Mucosa of stomach (tissue), 1 donor: ENCODE data around the gene ZNRF1.
"Not testable (repeated sequence)": the region's sequence is repeated elsewhere in the genome, so short reads cannot be mapped to it uniquely, and the experiment has no call there.

Source experiments
- H3K27me3 ChIP-seq: one replicate; pipeline ENCODE4 v1.7.0; 2013; ENCODE audit warnings: mild to moderate bottlenecking, low read length; ENCODE audit not compliant: control insufficient read depth, insufficient read depth
- H3K36me3 ChIP-seq: one replicate; pipeline ENCODE4 v1.7.0; 2013; ENCODE audit warnings: low read length; ENCODE audit not compliant: control insufficient read depth, insufficient read depth
- H3K4me1 ChIP-seq: one replicate; pipeline ENCODE4 v1.7.0; 2013; ENCODE audit warnings: mild to moderate bottlenecking, low read length; ENCODE audit not compliant: control insufficient read depth, insufficient read depth
- H3K4me3 ChIP-seq: one replicate; pipeline ENCODE4 v1.7.0; 2013; ENCODE audit warnings: low read length
- H3K9ac ChIP-seq: one replicate; pipeline ENCODE4 v1.7.0; 2013; ENCODE audit warnings: mild to moderate bottlenecking, low read length, moderate library complexity
- H3K9me3 ChIP-seq: one replicate; pipeline ENCODE4 v1.7.0; 2013; ENCODE audit warnings: mild to moderate bottlenecking, low read length, moderate library complexity; ENCODE audit not compliant: control insufficient read depth
- donor health status: Pancreatic carcinoma.

Gene ZNRF1

DNA sequence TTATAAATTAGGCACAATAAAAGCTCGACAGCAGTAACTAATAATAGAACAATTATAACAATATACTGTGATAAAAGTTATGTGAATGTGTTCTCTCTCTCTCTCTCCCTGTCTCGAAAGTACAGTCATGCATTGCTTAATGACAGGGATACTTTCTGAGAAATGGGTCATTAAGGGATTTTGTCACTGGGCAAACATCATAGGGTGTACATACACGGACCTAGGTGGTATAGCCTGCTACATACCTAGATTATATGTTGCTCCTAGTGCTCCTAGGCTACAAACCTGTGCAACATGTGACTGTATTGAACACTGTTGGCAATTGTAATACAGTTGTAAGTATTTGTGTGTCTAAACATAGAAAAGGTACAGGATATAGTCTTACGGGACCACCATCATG lies 6.9 kb downstream of the ZNRF1 start:
- Histone ChIP-seq H3K9ac (no peak overlapping the region), H3K4me1 (peaks cover 6% of the 10 kb centered on the region), H3K36me3 (no peaks in the 10 kb centered on the region), H3K27me3 (no peaks in the 10 kb centered on the region), H3K9me3 (no peaks in the 10 kb centered on the region), H3K4me3 (no peak overlapping the region)

DNA sequence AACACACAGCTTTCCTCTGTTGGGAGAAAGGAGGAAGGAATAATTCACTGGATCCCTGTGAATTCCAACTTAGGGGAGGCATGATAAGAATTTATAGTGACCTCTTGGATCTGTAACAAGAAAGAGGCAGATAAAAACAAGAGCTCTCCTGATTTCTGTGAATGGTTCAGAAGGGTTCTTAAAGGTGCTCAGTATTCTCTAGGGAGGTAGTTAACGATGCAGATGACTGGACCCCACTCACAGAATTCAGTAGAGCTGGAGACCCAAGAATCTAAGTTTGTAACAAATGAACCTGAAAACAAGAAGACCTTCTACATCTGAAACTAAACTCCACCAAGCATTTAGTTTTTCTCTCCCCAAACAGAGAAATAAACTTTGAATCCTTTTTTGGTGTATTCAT lies 8.6 kb downstream of the ZNRF1 start:
- Histone ChIP-seq H3K9ac (no peak overlapping the region), H3K36me3 (no peaks in the 10 kb centered on the region), H3K9me3 (no peaks in the 10 kb centered on the region), H3K4me3 (no peak overlapping the region), H3K27me3 (no peaks in the 10 kb centered on the region), H3K4me1 (peaks cover 17% of the 10 kb centered on the region)

DNA sequence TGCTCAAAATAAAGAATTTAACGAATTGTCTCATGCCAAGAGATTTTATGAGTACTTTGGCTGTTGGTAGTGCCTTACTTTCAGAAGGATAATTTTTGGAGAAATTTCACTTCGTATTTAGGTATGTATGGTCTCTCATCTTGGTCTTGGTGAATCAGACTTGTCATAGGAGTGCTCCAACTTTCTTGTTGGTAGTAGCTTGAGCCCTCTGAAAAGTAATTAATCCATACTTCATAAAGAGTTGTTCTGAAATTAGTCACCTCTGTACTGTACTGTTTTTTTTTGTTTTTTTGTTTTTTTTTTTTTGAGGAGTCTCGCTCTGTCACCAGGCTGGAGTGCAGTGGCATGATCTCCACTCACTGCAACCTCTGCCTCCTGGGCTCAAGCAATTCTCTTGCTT lies 11.6 kb downstream of the ZNRF1 start:
- no peak overlapping the region for H3K9ac ChIP-seq
- no peak overlapping the region for H3K4me3 ChIP-seq
- H3K9me3 ChIP-seq = no peaks in the 10 kb centered on the region
- no peaks in the 10 kb centered on the region for H3K27me3 ChIP-seq
- no peaks in the 10 kb centered on the region for H3K36me3 ChIP-seq
- H3K4me1 ChIP-seq = peaks cover 24% of the 10 kb centered on the region

DNA sequence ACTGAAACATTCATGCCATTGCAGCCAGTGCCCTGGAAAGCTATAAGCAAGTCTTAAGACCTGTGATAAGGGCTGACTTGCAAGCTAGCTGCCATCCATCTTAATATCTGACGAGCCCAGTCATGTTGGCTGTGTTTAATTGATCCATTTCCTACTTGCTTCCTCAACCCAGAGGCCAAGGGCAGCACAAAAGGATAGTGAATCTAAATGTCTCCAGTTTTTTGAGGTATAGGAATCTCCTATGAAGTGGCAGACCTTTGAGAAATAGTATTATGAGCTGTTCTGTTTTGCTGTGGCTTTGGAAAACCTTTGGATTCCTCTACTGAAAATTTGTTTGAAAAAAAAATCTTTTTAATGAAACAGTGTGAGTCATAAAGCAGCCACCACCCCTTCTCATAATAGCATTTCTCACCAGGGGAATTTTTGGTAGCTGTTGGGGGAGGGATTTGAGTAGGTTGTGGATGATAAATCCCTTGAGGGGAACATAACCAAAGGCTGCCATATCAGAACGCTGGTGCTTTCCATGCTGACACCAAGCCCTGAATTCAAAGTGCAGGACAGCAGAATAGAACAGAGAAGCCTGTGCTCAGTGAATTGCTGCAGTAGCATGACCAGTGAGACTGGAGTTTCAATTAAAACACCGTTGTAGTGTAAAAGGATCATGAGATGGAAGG lies 12.9 kb downstream of the ZNRF1 start:
- Histone ChIP-seq H3K9me3 (no peaks in the 10 kb centered on the region), H3K4me1 (peaks cover 24% of the 10 kb centered on the region), H3K27me3 (no peaks in the 10 kb centered on the region), H3K4me3 (peak overlapping the region; percentile 4), H3K36me3 (no peaks in the 10 kb centered on the region), H3K9ac (peak overlapping the region; percentile 54)

DNA sequence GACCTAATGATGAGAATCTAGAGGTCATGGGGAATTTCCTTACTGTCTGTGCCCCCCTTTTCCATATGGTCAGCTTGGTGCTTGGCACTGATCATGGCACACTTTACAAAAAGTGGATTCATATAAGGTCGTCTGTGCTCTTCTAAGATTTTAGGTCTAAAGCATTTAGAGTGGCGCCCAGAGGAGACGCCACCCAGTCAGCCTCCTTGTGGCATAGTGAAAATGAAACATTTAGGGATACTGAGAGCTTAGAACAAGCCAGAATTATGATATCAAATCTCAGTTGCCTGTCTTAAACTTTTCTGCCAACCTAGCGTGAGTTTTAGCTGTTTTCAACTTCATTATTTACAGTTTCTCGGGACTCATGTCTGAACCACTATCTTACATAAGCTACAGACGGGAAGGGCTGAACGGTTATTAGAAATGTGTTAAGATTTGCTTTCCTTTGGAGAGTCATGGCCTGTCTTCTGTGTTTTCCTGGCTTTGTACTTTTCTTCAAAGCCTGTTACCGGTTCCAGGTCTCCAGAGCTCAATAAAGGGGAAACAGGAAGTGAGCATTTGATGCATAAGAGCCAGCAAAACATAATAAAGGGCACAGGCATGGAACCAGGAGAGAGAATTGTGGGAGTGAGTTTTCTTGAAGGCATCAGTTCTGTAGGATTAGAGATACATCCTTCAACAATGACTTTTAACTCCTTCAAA lies 13.7 kb downstream of the ZNRF1 start:
- Histone ChIP-seq H3K4me1 (peaks cover 26% of the 10 kb centered on the region), H3K4me3 (peak overlapping the region; percentile 4), H3K9me3 (no peaks in the 10 kb centered on the region), H3K9ac (peak overlapping the region; percentile 54), H3K36me3 (no peaks in the 10 kb centered on the region), H3K27me3 (no peaks in the 10 kb centered on the region)

DNA sequence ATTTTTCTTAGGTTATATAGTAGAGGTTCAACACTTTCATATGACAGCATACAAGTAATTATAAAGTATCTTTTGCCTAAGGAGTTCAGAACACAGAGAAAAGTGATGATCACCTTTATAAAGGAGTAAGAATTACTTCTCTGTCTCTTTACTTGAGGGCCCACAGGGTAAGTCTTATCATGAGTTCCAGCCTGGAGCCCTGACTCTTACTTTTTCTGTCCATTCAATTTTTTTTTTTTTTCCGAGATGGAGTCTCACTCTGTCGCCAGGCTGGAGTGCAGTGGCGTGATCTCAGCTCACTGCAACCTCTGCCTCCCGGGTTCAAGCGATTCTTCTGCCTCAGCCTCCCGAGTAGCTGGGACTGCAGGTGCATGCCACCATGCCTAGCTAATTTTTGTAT lies 14.3 kb downstream of the ZNRF1 start:
- not testable (repeated sequence) for H3K4me3 ChIP-seq

DNA sequence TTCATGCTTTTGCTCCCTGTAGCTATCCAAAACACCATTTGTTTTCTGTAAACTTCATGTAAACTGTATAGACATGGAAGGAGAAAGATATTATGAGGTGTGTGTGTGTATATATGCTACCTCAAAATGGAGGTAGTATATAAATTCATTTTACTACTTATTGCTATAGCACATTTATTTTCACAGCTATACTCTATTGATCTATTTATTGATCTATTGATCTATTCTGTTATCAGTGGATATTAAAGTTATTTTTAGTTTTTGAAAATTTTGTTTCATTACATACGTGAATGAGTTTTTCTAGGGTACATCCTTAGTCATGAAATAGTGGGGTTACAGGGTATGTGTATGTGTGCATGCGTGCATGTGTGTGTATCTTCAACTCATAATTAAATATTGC lies 15.5 kb downstream of the ZNRF1 start:
- H3K9ac ChIP-seq = no peak overlapping the region
- H3K4me1 ChIP-seq = peaks cover 36% of the 10 kb centered on the region
- H3K4me3 ChIP-seq = no peak overlapping the region
- H3K9me3 ChIP-seq = no peaks in the 10 kb centered on the region
- no peaks in the 10 kb centered on the region for H3K36me3 ChIP-seq
- no peaks in the 10 kb centered on the region for H3K27me3 ChIP-seq

More for the DNA sequence above, 14.3 kb downstream of the ZNRF1 start:
- H3K4me1 ChIP-seq = peaks cover 32% of the 10 kb centered on the region
- not testable (repeated sequence) for H3K9me3 ChIP-seq, H3K27me3 ChIP-seq, H3K36me3 ChIP-seq, H3K9ac ChIP-seq

DNA sequence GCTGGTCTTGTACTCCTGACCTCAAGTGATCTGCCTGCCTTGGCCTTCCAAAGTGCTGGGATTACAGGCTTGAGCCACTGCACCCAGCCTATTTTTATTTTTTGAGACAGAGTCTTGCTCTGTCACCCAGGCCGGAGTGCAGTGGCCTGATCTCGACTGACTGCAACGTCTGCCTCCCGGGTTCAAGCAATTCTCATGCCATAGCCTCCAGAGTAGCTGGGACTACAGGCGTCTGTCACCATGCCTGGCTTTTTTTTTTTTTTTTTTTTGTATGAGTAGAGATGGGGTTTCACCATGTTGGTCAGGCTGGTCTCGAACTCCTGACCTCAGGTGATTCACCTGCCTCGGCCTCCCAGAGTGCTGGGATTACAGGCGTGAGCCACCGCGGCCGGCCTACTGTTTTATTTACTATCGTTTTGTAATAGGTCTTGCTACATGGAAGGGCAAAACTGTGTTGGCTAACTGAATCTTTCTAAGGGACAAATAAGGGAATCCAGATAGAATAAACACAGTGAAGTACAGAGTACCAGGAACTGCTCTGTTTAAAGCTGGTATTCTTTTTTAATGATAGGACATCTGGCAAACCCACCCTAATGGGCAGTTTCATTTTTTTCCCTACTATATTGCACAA lies 17.7 kb downstream of the ZNRF1 start:
- H3K9me3 ChIP-seq, H3K36me3 ChIP-seq, H3K27me3 ChIP-seq, H3K9ac ChIP-seq, H3K4me3 ChIP-seq: not testable (repeated sequence)
- H3K4me1 ChIP-seq = peaks cover 26% of the 10 kb centered on the region

DNA sequence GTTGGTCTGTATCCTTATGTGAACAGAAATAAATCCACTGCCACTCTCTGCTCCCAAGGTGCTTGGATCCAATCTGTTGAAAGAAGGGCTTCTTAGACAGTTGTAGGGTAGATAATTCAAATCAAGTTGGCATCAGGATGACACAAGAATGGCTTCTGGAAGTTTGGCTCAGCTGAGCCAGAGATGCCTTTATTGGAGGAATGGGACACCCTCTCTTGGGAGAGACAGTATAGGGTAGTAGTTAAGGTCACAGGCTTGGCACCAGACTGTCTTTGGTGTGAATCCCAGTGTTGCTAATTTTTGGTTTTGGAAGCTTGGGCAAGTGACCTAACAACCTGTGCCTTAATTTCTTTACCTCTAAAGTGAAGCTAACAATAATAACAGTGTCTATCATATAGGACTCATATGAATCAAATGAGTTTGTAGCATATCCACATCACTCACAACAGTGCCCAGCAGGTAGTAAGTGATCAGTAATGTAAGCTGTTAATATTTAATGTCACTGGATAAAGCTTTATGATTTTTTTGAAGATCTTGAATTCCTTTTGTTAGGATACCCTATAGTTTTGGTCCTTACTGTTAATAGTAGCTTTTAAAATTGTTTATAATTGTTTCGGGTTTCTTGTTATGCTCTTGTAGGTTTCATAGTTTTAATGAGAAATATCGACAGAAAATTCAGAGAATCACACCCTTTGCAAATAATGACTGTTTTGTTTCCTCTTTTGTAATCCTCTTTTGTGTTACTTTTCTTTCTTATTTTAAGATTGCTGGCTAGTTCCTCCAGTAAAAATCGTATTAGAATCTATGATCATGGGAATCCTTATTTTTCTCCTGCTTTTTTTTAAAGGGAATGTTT lies 19.1 kb downstream of the ZNRF1 start:
- Histone ChIP-seq H3K9me3 (no peaks in the 10 kb centered on the region), H3K4me1 (peaks cover 14% of the 10 kb centered on the region), H3K27me3 (no peaks in the 10 kb centered on the region), H3K36me3 (no peaks in the 10 kb centered on the region), H3K4me3 (no peak overlapping the region), H3K9ac (no peak overlapping the region)

DNA sequence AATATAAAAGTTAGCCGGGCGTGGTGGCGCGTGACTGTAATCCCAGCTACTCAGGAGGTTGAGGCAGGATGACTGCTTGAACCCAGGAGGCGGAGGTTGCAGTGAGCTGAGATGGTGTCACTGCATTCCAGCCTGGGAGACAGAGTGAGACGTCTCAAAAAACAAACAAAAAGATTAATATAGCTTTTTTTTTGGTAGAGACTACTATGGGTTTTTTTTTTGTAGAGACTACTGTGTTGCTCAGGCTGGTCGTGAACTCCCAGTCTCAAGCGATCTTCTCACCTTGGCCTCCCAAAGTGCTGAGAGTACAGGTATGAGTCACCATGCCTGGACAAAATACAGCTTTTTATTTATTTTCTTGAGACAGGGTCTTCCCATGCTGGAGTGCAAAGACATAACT lies 20.2 kb downstream of the ZNRF1 start:
- Histone ChIP-seq H3K4me1 (peaks cover 12% of the 10 kb centered on the region), H3K36me3 (no peaks in the 10 kb centered on the region), H3K9ac (no peak overlapping the region), H3K27me3 (no peaks in the 10 kb centered on the region), H3K9me3 (no peaks in the 10 kb centered on the region), H3K4me3 (no peak overlapping the region)

DNA sequence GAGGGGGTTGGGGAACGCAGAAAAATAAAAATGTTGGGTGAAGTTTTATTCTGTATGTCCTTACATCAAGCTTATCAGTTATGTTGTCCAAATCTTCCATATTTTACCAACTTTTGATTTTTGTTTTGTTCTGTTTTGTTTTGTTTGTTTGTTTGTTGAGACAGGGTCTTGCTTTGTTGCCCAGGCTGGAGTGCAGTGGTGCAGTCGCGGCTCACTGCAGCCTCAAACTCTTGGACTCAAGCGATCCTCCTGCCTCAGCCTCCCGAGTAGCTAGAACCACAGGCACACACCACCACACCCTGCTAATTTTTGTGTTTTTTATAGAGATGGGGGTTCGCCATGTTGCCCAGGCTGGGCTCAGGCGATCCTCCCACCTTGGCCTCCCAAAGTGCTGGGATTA lies 20.8 kb downstream of the ZNRF1 start:
- Histone ChIP-seq H3K4me3 (no peak overlapping the region), H3K4me1 (peaks cover 15% of the 10 kb centered on the region), H3K9ac (no peak overlapping the region), H3K9me3 (no peaks in the 10 kb centered on the region), H3K36me3 (no peaks in the 10 kb centered on the region), H3K27me3 (no peaks in the 10 kb centered on the region)

DNA sequence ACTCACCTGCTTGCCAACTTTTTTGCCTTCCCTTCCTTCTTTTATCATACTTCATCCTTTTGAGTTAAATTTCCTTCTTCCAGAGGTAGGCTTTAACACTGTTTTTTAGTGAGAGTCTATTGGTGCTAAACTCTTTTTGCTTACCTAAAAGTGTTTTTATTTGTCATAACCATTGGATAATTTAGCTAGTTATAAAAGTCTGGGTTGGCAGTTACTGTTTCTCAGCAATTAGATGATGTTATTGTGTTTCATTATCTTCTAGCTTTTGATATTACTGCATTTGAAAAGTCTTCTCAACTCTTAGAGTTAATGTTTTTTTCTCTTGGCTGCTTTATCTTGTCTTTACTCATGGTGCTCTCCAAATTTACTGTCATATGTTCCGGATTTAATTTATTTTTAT lies 22.6 kb downstream of the ZNRF1 start:
- Histone ChIP-seq H3K27me3 (no peaks in the 10 kb centered on the region), H3K9me3 (no peaks in the 10 kb centered on the region), H3K36me3 (no peaks in the 10 kb centered on the region), H3K4me1 (peaks cover 16% of the 10 kb centered on the region), H3K9ac (no peak overlapping the region), H3K4me3 (no peak overlapping the region)
